Mucosa of descending colon (tissue), 3 donors: ENCODE measurements around the gene CDC5L. TPM values are rescaled to one million over a fixed set of nuclear protein-coding genes. Genes with fewer than 3 reads are reported as not detected.

Experiments
- ATAC-seq: fragments of 200-7000 bp; cut with Tn5 transposase; one replicate; pipeline ENCODE4 v1.9.1; 2020; ENCODE audit warnings: mild to moderate bottlenecking, moderate library complexity
- DNase-seq, 3 donors: peaks; one replicate each; pipeline ENCODE4 v3.0.0-alpha.2; 2020
- H3K36me3 ChIP-seq: fragments of 200-600 bp; one replicate; pipeline ENCODE4 v1.8.0; 2021; ENCODE audit warnings: low read depth, mild to moderate bottlenecking
- H3K4me1 ChIP-seq: fragments of 200-600 bp; one replicate; pipeline ENCODE4 v1.8.0; 2021; ENCODE audit warnings: low read depth, mild to moderate bottlenecking
- H3K4me3 ChIP-seq: fragments of 200-600 bp; one replicate; pipeline ENCODE4 v1.8.0; 2021; ENCODE audit warnings: mild to moderate bottlenecking
- H3K9me3 ChIP-seq: fragments of 200-600 bp; one replicate; pipeline ENCODE4 v1.8.0; 2021; ENCODE audit warnings: mild to moderate bottlenecking
- intact Hi-C, 2 donors: fragments of 100-400 bp; cut with DNase I in 1 of 2; cut with micrococcal nuclease in 1 of 2; formaldehyde crosslinking; loops; one replicate each; pipeline versions ENCODE4 v1.11.0 to v1.11.1; 2022; cut with DNase I, micrococcal nuclease
- total RNA-seq, 3 donors: library from RNA; stranded (reverse); fragmentation: NEBNext Ultra II Directional in 2 of 3; extraction: Animal tissue kit (Norgen Biotek cat#: 25700) in 2 of 3; gene quantifications; one replicate each; pipeline versions ENCODE4 v1.2.1 to v1.2.4, GENCODE V29; 2021 to 2023
- TF ChIP-seq, protein P1 (sequence below): fragments of 200-600 bp; IDR thresholded peaks from one replicate; pipeline ENCODE4 v1.8.0; 2022; ENCODE audit warnings: antibody characterized with exemption, mild to moderate bottlenecking
- donor health status: DM: no; HTN: no; CAD: no; lungs with moderate emphysema.
- donor health status: DM: no; HTN: no; CAD: no.
- donor health status: DM: no; HTN: yes; CAD: no.

CDC5L gene
- total RNA-seq, 3 donors from 2014 or later, result 16.9 to 20.7 (median 17.8) TPM

DNA sequence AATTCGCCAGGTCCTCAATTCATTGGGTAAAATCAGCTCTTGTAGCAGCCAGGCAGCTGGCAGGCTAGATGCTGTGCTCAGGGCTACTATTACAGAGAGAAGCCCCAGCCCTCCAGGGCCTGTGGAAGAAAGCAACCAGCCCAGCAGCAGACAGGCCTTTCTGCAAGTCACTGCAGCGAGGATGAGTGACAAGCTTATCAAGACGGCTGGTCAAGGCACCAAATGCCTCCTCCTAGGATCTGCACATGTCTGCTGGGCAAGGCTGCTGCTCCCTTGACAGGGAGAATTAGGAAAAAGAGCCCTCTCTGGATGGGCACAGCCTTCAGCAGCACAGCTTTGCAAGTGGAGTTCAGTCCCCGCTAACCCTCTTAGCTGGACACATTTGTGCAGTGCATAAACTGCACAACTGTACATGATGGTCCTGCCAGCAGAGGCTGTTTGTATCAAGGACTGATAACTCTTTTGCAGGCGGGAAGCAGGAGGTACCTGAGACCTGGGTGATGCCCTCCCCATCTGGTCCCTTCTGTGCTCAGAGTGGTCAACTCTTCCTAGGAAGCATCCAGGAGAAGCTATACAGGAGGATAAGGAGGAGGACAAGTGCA, 89.9 kb downstream of the CDC5L start:
- DNase-seq, result no peak
- Histone ChIP-seq H3K9me3 (no peaks in the 10 kb centered on the region), H3K4me1 (peaks cover 3% of the 10 kb centered on the region), H3K4me3 (no peak overlapping the region), H3K36me3 (no peaks in the 10 kb centered on the region)
- ATAC-seq, result no peak
- intact Hi-C loops, result loop anchor here in 1 of 2 donors (10.0 kb wide), 1 partner anchor 1237 kb away; no protein-coding TSS in a partner anchor
- TF ChIP-seq, protein P1, sequence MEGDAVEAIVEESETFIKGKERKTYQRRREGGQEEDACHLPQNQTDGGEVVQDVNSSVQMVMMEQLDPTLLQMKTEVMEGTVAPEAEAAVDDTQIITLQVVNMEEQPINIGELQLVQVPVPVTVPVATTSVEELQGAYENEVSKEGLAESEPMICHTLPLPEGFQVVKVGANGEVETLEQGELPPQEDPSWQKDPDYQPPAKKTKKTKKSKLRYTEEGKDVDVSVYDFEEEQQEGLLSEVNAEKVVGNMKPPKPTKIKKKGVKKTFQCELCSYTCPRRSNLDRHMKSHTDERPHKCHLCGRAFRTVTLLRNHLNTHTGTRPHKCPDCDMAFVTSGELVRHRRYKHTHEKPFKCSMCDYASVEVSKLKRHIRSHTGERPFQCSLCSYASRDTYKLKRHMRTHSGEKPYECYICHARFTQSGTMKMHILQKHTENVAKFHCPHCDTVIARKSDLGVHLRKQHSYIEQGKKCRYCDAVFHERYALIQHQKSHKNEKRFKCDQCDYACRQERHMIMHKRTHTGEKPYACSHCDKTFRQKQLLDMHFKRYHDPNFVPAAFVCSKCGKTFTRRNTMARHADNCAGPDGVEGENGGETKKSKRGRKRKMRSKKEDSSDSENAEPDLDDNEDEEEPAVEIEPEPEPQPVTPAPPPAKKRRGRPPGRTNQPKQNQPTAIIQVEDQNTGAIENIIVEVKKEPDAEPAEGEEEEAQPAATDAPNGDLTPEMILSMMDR, result no peak

GRCh38 chr6:44478158-44478557, 90.7 kb downstream of the CDC5L start:
- peaks cover 3% of the 10 kb centered on the region for H3K4me1 ChIP-seq
- no peak overlapping the region for H3K4me3 ChIP-seq
- no peaks in the 10 kb centered on the region for H3K36me3 ChIP-seq
- H3K9me3 ChIP-seq, result no peaks in the 10 kb centered on the region
- ATAC-seq (no peak), DNase-seq (no peak)
- TF ChIP-seq, protein P1, result no peak
- intact Hi-C loops, result loop anchor here in 1 of 2 donors (10.0 kb wide), 1 partner anchor 1237 kb away; no protein-coding TSS in a partner anchor

GRCh38 chr6:44478591-44479254, 91.2 kb downstream of the CDC5L start:
- no peak for DNase-seq
- Histone ChIP-seq H3K36me3 (no peaks in the 10 kb centered on the region), H3K9me3 (no peaks in the 10 kb centered on the region), H3K4me1 (peaks cover 3% of the 10 kb centered on the region), H3K4me3 (no peak overlapping the region)
- no peak for ATAC-seq
- intact Hi-C loops, result loop anchor here in 1 of 2 donors (10.0 kb wide), 1 partner anchor 1236 kb away; no protein-coding TSS in a partner anchor
- TF ChIP-seq, protein P1, result no peak

DNA sequence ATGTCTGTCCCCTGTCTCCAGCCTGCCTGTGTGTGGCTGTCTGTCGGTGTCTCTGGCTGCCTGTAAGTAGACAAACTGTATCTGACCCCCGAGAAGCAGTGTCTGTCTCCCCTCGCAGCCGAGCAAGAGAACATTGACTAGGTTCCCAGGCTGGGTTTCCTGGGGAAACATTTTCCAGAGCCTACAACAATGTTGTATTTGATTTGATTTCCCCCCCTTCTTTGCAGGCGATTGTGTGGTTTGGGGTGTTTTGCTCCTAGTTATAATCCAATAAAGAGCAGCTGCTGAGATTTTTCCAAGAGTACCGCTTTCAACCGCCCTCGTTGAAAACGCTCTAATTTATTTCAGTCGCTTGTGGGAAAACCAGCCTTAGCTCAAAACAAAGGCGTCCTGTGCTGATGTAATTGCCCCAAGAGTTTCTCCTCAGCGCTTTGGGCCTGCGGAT, 92.6 kb downstream of the CDC5L start:
- H3K36me3 ChIP-seq, result no peaks in the 10 kb centered on the region
- ATAC-seq (no peak), DNase-seq (no peak)
- H3K9me3 ChIP-seq, result no peaks in the 10 kb centered on the region
- H3K4me1 ChIP-seq, result peaks cover 3% of the 10 kb centered on the region
- intact Hi-C loops, result no loop called here
- TF ChIP-seq, protein P1, result no peak
- no peak overlapping the region for H3K4me3 ChIP-seq

DNA sequence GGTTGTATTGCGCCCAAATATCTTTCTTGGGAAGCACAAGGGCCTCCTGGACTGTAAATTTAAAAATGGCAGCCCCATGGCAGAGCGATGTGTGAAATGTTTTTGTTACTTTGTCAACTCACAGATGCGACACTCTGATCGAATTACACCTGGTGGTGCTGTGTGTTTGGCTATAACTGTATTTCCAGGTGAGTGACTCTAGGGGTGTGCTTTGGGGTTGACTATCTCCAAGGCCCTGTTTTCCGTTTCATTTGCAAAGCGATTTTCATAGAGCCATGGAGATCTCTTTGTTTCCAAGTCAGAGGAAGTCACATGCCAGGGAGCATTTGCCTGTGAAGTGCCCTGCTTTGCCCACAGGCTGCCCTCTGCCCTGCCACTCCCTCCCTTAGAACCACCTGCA, 93.5 kb downstream of the CDC5L start:
- ATAC-seq (no peak), DNase-seq (no peak)
- TF ChIP-seq, protein P1, result no peak
- Histone ChIP-seq H3K4me3 (no peak overlapping the region), H3K36me3 (no peaks in the 10 kb centered on the region), H3K9me3 (no peaks in the 10 kb centered on the region), H3K4me1 (no peaks in the 10 kb centered on the region)
- intact Hi-C loops, result no loop called here
